Mucosa of rectum (tissue), 2 donors: Measurements from ENCODE around the gene PLEKHA1.

Experiments used
- H3K27ac ChIP-seq, 2 donors: one replicate each; pipeline ENCODE4 v1.7.0; 2013; ENCODE audit warnings: inconsistent platforms in 2 of 2, low read depth in 2 of 2, low read length in 2 of 2
- H3K27me3 ChIP-seq, 2 donors: one replicate each; pipeline ENCODE4 v1.7.0; 2013; ENCODE audit warnings: low read length in 2 of 2; ENCODE audit not compliant: control insufficient read depth in 2 of 2, insufficient read depth in 2 of 2
- H3K36me3 ChIP-seq, 2 donors: one replicate each; pipeline ENCODE4 v1.7.0; 2013; ENCODE audit warnings: low read length in 2 of 2; ENCODE audit not compliant: control insufficient read depth in 2 of 2, insufficient read depth in 2 of 2
- H3K4me1 ChIP-seq, 2 donors: one replicate each; pipeline ENCODE4 v1.7.0; 2013; ENCODE audit warnings: low read length in 2 of 2, mild to moderate bottlenecking in 1 of 2; ENCODE audit not compliant: control insufficient read depth in 2 of 2, insufficient read depth in 2 of 2
- H3K4me3 ChIP-seq, 2 donors: one replicate each; pipeline ENCODE4 v1.7.0; 2013; ENCODE audit warnings: low read length in 2 of 2
- H3K9ac ChIP-seq, 2 donors: one replicate each; pipeline ENCODE4 v1.7.0; 2013; ENCODE audit warnings: low read length in 2 of 2, low read depth in 1 of 2, mild to moderate bottlenecking in 1 of 2
- H3K9me3 ChIP-seq, 2 donors: one replicate each; pipeline ENCODE4 v1.7.0; 2013; ENCODE audit warnings: low read length in 2 of 2; ENCODE audit not compliant: control insufficient read depth in 2 of 2
- donor health status: healthy.
- donor health status: Normal muscosa, but diverticular disease.

PLEKHA1 gene

DNA sequence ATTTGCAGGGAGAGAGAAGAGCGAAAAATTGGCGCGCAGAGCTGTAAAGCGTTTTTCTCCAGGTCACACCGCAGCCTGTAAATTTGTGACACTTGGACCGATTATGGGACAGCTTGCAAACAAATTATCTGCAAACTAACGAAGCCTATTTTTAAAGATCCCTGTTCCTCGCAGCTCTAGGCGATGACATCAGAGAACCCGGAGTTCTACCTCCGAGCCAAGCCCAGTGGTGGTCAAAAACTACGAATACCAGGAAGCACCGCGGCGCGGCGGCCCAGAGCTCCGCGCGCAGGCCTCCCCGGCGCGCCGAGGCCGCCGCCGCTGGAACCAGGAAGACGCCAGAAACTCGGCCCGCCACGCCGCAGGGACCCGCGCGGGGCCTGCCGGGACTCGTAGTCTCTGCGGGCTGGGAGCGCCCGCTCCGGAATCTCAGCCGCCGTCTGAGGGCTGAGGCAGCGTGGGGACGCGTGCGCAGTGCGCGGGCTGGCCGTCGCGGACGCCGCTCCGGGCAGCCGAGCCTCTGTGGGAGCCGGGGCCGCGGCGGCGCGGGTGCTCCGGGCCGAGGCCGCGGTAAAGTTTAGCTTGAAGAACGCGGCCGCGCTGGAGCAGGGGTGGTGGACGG is at the start of gene PLEKHA1:
Gene PLEKHA1 (plus strand): TSS at position 472 of the 622 bp plus-strand sequence. CDS start 18,493 bp downstream, outside the sequence.
- peak within 1 kb of the TSS; percentile 87 to 88 for H3K9ac ChIP-seq

DNA sequence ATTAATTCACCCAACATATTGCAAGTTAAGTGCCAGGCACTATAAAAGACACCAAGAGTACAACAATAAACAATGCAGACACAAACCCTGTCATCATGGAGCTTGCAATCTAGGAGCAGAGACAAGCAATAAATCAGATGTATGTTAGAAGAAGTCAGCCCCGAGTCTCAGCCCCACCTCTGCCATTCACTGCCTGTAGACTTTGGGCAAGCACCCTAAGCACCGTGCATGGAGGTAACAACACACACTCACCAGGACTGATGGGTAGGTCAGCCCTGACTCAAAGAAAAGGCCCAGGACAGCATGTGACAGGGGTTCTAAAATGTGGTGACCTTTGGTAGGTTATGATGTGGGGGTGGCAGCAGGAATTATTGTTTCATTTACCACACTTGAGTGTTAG is 49.3 kb upstream of the PLEKHA1 start:
- H3K9ac ChIP-seq: no peak overlapping the region
- no peak overlapping the region for H3K27ac ChIP-seq
- H3K4me3 ChIP-seq: no peak overlapping the region
- H3K4me1 ChIP-seq: no peaks in the 10 kb centered on the region
- no peaks in the 10 kb centered on the region for H3K27me3 ChIP-seq
- no peaks in the 10 kb centered on the region for H3K36me3 ChIP-seq
- no peaks in the 10 kb centered on the region for H3K9me3 ChIP-seq

More for the DNA sequence above, at the start of gene PLEKHA1:
- Histone ChIP-seq H3K27me3 (no peaks in the 10 kb centered on the region), H3K36me3 (no peaks in the 10 kb centered on the region), H3K4me3 (peak within 1 kb of the TSS; percentile 79 to 83), H3K9me3 (no peaks in the 10 kb centered on the region), H3K27ac (peak within 1 kb of the TSS; percentile 94 to 95), H3K4me1 (peaks cover 3 to 14% of the 10 kb centered on the region in 2 donors)

DNA sequence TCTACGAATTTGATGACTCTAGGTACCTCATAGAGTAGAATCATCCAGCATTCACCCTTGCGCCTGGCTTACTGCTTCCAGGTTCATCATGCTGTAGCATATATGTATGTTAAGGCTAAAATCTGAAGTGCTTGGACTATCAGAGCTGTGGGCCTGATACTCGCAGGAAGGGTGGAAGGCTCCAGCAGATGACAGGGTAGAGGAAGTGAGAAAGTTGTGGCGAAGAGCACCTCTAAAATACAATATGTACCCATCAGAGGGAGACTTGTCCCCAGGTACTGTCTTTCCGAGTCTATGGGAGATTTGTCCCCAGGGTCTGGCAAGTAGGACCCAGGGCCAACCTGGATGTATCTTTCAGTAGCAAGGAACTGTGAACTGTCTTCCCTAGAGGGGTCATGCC is 48.1 kb upstream of the PLEKHA1 start:
- no peaks in the 10 kb centered on the region for H3K36me3 ChIP-seq
- no peaks in the 10 kb centered on the region for H3K9me3 ChIP-seq
- H3K4me3 ChIP-seq: no peak overlapping the region
- H3K27me3 ChIP-seq: no peaks in the 10 kb centered on the region
- H3K9ac ChIP-seq: no peak overlapping the region
- no peak overlapping the region for H3K27ac ChIP-seq
- no peaks in the 10 kb centered on the region for H3K4me1 ChIP-seq

DNA sequence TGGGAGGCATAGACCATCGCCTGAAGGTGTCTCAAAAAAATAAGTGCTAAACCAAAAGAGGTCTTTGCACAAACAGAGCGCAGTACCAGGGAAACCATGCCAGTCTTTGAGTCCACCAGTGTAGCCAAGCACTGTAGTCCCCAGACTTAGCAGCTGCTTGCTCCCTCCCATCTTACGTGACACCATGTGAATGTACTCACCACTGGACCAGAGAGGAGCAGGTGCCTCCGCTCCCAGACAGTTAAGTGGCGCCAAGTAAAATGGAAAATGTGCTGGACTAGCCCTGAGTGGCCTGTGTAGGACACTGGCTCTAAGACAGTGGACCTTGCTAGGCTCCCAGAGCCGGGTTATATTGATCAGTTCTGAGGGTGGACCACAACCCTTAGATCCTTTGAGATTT is 47.7 kb upstream of the PLEKHA1 start:
- no peaks in the 10 kb centered on the region for H3K27me3 ChIP-seq
- H3K27ac ChIP-seq: no peak overlapping the region
- no peak overlapping the region for H3K4me3 ChIP-seq
- no peaks in the 10 kb centered on the region for H3K9me3 ChIP-seq
- H3K9ac ChIP-seq: no peak overlapping the region
- H3K4me1 ChIP-seq: no peaks in the 10 kb centered on the region
- no peaks in the 10 kb centered on the region for H3K36me3 ChIP-seq

DNA sequence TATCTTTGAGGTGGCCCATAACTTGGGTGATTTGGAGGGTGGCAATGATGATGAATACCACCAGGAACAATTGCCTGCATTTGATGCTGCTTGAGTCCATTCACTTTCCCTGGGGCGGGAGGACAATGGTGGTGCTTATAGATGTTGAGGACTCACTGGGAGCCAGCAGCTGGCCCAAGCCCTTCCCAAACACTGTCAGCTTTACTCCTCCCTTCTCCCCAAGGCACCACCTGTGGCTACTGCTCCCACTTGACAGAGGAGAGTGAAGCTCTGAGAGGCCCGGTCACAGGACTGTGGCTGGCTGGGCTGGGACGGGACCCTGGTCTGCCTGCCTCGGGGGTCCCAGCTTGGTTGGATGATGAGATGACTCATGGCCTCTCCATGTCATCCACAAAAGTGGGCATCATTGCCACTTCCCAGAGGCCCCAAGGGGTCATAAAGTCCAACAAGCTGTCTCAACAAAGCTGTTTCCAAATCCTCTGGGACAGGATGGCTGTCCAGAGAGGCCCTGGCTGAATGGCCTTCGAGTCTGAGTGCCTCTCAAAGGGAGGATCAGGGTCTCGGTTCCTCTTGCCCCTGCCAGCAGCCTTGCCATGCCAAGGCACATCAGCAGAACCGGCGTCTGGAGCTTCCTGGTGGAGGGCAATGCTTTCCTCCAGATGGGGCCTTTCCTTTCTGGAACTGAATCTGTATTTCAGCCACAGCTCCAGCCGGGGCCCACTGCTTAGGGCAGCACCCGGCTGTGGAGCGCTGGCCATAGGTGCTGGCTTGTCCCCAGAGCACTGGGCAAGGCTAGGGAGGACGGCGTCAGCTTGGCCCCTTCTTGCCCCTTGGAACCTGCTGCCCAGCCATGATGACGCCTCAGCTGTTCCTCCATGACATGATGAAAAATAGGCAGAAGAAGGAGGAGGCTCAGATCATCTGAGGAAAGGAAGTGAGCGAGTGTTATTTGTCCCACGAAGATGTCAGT is 47.0 kb upstream of the PLEKHA1 start:
- H3K4me1 ChIP-seq: no peaks in the 10 kb centered on the region

DNA sequence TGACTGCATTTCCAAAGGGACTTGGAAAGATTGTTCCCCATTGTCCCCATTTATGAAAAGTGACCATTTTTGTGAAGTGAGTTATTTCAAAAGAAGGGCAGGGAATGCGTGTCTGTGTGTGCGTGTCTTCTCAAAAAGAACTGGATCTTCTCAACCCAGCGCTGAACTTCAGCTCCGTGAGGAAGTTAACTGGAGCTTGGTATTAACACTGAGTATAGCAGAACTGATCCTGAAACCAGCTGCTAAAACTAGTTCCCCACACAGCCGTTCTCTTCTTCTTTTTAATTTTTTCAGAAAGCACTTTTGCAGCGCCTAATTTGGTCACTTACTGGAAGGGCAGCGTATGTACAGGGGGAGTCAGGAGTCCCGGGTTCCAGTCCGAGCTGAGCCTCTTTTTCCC is 45.8 kb upstream of the PLEKHA1 start:
- Histone ChIP-seq H3K27me3 (no peaks in the 10 kb centered on the region), H3K9ac (no peak overlapping the region), H3K27ac (no peak overlapping the region)

More for the DNA sequence above, 47.0 kb upstream of the PLEKHA1 start:
- H3K27me3 ChIP-seq: no peaks in the 10 kb centered on the region
- no peak overlapping the region for H3K9ac ChIP-seq
- H3K27ac ChIP-seq: peak overlapping the region in 1 of 2 donors; percentile 17
- no peak overlapping the region for H3K4me3 ChIP-seq
- no peaks in the 10 kb centered on the region for H3K36me3 ChIP-seq
- no peaks in the 10 kb centered on the region for H3K9me3 ChIP-seq

DNA sequence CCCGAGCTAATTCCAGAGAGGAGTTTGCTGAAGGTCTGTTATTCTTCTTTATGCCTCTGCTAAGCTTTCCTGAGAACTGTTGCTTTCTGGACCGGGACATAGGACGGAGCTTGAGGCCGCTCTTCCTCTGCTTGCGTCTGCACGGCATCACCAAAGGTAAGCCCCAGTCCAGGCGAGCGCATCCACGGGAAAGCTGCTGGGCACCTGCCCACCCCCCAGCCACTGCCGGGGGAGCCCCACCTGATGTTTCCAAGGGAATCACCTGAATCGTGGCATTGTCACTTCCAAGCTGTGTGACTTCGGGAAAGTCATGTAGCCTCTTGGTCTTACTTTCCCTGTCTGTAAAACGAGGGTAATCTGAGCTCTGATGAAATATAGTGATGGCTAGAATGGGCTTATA is 45.1 kb upstream of the PLEKHA1 start:
- no peaks in the 10 kb centered on the region for H3K4me1 ChIP-seq
- no peak overlapping the region for H3K9ac ChIP-seq
- no peak overlapping the region for H3K4me3 ChIP-seq
- H3K27me3 ChIP-seq: no peaks in the 10 kb centered on the region
- no peaks in the 10 kb centered on the region for H3K9me3 ChIP-seq
- no peak overlapping the region for H3K27ac ChIP-seq
- H3K36me3 ChIP-seq: no peaks in the 10 kb centered on the region

More for the DNA sequence above, 45.8 kb upstream of the PLEKHA1 start:
- Histone ChIP-seq H3K9me3 (no peaks in the 10 kb centered on the region), H3K4me3 (no peak overlapping the region), H3K36me3 (no peaks in the 10 kb centered on the region), H3K4me1 (no peaks in the 10 kb centered on the region)

DNA sequence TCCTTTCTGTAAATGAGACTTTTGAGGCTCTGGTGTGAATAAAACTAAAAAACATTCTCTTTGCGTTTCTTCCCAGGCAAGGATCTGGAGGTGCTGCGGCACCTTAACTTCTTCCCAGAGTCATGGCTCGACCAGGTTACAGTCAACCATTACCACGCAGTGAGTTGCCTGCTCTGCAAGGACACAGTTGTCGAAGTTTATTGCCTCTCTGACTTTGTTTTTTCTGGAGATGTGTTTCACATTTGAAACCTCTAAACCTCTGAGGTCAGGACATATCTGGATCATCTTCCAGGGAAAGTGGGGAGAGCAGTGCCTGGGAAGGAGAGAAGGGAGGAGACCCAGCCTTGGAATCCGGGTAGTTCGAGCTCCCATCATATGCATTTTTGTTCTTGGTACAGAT is 43.4 kb upstream of the PLEKHA1 start:
- H3K27me3 ChIP-seq: no peaks in the 10 kb centered on the region
- H3K27ac ChIP-seq: no peak overlapping the region
- no peaks in the 10 kb centered on the region for H3K9me3 ChIP-seq
- H3K4me1 ChIP-seq: no peaks in the 10 kb centered on the region
- no peaks in the 10 kb centered on the region for H3K36me3 ChIP-seq
- no peak overlapping the region for H3K4me3 ChIP-seq
- H3K9ac ChIP-seq: no peak overlapping the region

DNA sequence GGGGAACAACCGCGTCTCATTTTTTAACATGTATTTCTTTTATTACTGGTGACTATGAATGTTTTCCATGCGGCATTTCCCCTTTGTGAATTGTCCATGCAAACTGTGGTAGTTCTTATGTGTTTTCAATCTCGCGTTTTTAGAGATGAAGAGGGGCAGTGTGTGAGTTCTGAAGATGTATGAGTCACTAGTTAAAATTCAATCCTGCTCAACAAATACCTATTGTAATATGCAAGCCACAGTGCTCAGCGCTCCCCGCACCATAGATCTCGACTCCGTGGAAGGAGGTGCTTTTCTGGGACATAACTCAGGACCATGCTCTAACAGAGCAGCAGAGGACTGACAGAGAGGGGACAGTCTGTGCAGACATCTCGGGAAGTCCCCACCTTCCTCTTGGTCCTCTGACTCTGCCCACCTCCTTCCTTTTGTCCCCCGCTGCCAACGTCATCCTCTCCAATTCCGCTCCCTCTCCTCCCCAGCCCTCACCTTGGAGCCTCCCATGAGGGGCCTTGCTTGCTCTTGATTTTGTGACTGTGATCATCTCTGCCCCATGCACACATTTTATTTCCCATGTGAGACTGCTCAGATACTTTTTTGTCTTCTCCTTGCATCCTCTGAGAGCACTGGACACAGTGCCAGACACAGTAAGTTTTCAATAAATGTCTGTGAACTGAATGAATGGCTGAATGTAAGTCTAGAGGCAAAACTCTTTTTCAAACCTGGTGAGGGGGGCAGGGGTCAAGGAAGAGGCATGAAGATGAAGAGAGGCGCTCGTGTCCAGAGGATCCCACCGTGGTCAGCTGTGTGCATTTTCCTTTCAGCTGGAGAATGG is 42.7 kb upstream of the PLEKHA1 start:
- Histone ChIP-seq H3K9ac (no peak overlapping the region), H3K9me3 (no peaks in the 10 kb centered on the region), H3K4me1 (no peaks in the 10 kb centered on the region), H3K27me3 (no peaks in the 10 kb centered on the region), H3K4me3 (no peak overlapping the region), H3K27ac (no peak overlapping the region), H3K36me3 (no peaks in the 10 kb centered on the region)
